Hematopoietic multipotent progenitor cell treated with erythropoietin and hydrocortisone succinate and interleukin-3 and kit ligand, for 4 days (in vitro differentiated cells): ENCODE results near the gene CRACR2A.

Experiments
- DNase-seq: peaks from one replicate; pipeline ENCODE4 v3.0.0-alpha.2; 2015

The CRACR2A gene

DNA sequence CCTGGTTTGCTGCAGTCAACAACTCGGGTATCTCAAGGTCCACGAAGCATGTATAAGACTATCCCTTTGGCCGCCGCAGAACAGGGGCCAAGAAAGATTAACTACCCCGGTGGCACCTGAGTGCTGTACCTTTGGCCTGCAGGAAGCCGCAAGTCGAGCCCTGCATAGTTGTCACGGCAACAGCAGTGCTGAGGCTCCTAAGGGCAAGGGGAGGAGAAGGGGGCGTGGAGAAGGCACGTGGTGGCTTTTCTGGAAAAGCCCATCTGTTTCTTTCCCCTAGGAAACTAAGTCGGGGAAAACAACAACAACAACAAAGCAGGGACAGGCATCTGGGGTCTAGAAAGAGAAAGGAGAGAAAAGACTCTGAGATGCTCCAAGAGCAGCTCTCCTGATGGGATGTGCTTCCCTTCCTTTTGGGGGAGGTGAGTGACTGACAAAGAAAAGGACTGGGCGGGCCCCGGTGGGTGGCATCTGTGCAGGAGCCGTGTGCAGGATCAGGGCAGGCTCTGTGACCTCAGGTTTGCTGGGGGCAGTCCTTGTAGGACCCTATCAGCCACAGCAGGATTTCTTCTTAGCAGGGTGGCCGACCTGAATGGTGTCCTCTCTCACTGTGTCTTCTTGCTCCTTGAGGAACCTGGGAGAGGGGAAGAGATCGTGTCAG is 138.0 kb downstream of the CRACR2A start:
- no peak for DNase-seq

DNA sequence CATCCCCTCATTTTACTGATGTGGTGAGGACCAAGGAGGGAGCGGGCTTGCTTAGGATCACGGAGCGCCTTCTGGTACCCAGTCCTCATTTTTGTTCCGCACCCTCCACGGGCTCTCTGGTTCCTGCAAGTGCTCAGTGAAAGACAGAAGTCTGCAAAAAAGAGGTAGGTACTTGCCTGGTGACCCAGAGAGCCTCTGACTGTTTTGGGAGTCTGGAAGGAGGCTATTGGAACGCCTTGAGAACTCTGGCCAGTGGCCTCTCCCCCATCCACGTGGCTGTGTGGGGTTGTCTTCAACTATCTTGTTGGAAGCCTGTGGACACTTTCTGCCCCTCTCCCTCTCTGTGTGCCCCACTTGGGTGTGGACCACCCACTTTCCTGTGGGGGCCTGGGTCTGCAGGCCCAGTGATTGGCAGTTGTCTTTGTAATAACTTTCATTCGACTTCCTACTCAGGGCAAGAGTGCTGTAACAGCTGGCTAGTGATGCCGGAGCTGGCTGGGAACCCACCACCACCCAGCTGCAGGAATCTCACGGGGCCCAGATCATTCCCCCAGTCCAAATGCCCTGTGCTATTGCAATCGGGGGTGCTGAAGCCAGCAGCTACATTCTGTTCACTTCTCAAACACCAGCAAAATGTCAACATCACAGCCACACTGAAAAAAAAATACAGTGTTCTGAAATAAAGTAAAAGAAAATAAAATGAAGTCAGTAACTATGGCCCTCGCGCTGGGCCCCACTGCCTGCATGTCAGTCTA is 139.1 kb downstream of the CRACR2A start:
- DNase-seq: no peak

DNA sequence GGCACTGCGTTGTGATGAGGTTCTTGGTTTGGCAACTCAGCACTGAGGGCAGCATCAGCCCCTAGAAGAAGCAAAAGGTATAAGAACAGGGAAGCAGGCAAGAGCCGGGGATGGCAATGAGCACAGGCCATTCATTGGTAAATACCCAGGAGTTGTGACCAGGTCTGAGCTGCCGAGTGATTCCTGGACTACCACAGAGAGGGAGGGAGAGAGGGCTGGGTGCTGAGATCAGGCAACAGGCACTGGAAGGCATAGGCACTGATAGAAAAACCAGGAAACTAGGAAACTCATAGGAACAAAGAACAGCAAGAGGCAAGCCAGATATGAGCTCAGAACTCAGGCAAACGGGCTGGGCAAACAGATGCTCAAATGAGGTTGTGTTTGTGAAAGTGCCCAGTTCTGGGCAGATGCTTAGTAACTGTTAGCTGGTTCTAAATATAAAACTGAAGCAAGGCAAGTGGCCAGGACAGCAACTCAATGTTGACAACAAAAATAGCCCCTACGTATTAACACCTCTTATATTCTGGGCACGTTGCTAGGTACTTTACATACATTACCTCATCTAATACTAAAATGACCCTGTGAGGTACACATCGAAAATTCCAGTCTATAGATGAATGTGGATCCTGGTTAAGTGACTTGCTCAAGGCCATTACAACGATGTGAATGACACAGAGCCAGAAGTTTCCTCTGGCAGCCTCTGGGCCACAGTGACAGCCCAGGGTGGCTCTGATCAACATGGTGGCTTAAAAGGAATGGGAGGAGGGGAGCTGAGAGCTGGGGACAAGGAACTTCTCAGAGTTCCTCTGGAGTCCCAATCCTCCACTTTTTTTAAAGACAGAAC is 140.8 kb downstream of the CRACR2A start:
- DNase-seq: no peak

DNA sequence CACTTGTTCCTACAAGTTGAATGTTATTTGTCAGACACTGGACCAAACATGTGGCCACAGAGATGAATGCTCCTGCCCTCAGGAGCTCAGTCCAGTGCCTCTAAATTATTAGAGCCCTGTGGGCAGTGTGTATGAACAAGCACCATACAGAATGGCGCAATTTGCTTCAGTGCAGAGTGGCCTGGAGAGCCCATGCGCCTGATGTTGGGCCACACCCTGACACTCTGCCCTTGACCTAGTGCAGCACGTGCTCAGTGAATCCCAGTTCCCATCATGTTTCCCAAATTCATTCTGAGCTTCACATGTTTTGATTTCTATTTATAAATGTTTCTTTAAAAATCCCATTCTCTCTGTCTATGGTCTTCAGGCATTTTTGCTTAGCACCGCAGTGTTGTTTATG is 145.1 kb downstream of the CRACR2A start:
- no peak for DNase-seq

DNA sequence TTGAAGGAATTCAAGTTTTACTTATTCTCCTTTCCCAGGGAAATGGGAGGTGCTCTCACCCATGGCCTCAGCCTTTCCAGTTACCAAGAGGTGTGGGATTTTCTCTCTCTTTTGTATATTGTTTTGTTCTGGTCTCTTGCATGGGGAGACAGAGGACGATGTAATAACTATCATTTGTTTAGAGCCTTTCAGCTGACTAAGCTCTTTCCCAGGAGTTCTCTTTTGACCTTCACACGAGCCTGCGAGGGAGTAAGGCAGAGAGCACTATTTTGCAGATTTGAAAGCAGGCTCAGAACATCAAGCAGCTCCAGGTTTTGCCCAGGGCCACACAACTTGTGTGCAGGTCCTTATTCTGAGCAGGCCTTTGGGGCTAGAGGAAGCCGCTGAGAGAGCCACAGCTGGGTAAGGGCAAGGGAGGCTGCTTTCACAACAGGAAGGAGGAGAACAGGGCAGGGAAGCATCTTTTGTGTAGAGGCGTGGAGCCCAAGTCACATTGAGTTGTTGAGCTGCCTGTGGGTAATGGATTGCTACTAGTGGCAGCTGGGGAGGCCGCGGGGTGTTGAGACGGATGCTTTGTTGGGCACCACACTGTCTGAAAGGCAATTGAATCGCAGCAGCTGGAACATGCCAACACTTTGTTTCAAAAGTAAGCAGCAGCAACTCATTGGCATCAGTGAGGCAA is 145.7 kb downstream of the CRACR2A start:
- peak; percentile 9 for DNase-seq

DNA sequence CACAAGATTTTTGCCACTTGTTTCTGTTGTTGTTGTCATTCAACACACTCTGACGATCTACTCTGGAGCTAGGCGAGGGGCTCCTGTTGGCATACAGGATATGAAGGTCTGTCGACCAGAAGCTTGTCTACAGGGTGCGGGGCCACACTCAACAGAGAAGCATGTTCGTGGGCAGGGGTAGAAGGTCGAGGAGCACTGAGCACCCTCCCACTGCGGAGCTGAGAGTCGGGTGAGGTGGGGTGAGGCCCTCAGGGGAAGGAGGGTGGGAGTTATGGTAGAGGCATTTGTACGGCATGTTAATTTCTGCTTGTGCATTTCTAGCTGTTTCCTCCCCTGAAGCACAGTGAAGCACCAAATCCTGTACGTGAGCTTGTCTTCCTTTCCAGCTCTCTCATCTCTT is 146.8 kb downstream of the CRACR2A start:
- no peak for DNase-seq

DNA sequence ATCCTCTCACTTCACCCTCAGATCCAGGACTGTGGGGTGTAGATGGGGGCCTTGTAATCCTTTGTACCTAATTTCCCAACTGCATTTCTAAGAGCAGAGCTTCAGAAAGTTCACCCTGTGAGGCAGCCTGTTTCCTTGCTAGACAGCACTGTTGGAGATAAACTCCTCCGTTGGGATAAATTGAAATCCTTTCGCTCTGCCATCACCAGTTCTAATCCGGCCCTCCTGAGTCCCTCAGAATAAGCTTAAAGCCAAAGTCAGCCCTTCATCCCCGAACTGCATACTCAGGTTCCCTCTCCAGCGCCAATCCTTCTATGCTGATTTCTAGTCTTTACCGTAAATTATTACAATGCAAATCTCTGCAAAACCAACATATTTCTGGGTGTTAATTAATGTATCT is 147.2 kb downstream of the CRACR2A start:
- DNase-seq: no peak

DNA sequence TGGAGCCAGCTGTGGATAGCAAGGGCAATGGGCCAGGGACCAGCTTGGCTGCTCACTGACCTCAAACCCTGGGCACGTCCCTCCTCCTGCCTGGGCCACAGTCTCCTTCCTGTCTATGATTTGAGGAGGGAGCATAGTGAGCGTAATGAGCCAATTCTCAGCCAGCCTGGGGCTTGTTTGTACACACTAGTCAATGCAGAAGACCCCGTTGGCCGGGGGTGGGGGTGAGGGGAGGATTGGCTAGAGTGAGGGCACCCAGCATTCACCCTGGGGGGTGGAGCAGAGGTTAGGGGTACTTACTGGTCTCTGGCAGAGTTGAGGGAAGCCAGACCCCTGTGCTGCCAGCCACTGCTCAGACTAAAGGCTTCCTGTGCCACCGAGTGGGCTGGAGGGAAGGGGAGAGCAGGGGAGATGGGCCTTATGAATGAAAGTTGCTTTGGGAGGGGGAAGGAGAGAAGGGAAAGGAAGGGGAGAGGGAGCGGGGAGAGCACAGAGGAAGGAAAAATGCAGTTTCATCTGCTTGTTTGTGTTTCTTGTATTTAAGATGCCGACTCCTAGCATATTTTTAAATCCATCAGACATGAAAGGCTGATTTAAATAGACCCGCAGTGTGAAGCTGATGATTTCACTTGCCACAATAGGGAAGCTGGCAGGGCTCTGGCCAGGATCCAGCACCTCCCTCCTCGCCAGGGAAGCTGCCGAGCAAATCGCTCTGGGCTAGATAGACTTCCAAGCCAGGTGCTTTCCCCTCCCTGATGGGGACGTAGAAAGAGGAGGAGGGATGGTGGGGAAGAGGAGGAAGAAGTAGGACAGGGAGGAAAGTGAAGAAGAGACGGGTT is 147.9 kb downstream of the CRACR2A start:
- peak; percentile 46 for DNase-seq

DNA sequence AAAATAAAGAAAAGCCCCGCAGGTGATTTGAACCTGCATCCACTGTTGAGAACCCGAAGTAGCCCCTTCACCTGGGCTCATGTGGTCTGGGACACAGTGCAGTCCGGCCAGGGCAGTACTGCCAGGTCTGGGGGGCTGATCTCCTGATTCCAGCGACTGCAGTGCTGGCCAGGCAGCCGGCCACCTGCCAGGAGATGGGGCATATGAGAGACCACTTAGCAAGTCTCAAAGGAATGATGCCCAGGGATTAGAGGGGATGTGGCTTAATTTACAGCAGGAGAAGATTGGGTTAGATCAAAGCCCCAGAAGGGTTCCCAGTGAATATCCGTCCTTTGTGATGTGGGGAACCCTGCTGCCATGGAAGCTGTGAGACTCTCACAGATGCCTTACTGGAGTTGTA is 148.6 kb downstream of the CRACR2A start:
- DNase-seq: no peak

DNA sequence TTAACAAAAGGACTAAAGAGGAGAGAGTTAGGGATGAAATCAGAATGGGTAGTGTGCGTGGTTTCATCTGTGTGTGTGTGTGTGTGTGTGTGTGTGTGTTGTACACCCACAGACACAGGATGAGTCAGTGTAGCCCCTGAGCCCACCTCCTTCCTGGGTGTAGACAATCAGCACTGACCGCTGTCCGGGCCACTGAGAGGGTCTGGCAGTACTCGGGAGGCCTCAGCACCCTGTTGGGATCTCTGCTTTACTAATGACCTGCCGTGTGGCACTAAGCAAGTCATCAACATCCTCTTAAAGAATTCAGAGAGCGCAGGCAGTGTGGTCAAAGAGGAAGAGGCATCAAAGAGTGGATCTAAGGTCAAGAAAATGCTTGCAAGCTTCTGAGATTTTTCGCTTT is 149.3 kb downstream of the CRACR2A start:
- no peak for DNase-seq

DNA sequence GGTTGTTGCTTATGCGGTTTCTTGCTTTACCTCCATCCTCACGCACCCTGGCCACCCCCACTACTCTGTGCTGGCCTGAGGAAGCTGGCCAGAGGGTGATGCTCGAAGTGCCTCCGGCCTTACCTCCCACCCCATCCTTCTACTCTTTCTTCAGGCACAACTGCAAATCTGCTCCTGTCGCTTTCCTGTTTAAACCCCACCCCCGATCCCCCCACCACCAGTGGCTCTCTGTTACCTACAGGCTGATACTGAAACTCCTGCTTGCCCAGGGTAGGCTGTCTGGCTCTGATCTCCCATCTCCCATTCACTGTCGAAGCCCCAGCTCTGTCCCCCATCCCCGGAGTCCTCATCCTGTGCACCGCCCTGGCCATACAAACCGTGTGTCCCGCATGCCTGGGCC is 150.4 kb downstream of the CRACR2A start:
- no peak for DNase-seq

DNA sequence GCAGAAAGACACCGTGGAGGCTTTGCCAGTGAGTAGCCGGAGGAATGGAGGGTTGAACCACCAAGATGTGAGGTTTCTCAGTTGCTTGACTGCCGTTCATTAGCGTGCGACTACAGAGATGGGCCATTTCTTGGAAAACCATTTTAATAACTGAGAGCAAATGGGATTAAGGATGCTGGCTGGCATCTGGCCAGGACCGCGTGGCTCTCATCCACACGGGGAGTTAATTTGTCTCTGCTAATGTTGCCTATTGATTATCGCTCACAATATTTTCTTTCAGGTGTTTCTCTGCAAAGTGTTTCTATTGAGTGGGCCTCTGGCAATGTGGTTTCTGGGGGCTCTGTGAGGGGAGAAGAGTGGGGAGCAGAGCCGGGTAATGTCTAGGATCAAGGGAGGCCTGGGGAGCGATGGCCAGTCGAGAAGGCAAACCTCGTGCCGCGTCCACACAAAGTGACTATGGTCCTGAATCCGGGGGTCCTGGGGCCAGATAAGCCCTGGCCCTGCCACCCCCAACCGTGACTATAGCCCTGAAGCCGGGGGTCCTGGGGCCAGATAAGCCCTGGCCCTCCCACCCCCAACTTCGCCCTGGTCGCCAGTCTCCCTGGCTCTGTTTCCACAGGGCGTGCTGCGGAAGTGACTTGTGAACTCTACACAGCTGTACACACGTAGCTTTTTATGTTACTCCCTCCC is 151.3 kb downstream of the CRACR2A start:
- DNase-seq: no peak

DNA sequence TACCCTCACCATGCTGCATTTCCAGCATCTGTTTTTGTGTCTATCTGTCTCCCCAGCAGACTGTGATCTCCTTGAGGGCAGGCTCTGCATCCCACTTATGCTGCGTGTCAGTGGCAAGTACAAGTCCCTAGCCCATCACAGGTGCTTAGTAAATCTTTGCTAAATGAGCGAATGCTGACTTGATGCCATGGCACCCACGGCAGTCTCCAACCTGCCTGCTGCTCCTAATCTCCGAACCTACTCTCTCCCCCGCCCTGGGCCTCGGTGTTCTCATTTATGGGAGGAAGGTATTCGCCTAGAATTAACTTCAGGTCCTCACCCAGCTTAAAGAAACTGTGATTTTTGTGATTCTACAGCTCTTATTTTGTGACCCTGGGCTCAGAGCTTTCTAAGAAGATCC is 152.0 kb downstream of the CRACR2A start:
- DNase-seq: no peak

DNA sequence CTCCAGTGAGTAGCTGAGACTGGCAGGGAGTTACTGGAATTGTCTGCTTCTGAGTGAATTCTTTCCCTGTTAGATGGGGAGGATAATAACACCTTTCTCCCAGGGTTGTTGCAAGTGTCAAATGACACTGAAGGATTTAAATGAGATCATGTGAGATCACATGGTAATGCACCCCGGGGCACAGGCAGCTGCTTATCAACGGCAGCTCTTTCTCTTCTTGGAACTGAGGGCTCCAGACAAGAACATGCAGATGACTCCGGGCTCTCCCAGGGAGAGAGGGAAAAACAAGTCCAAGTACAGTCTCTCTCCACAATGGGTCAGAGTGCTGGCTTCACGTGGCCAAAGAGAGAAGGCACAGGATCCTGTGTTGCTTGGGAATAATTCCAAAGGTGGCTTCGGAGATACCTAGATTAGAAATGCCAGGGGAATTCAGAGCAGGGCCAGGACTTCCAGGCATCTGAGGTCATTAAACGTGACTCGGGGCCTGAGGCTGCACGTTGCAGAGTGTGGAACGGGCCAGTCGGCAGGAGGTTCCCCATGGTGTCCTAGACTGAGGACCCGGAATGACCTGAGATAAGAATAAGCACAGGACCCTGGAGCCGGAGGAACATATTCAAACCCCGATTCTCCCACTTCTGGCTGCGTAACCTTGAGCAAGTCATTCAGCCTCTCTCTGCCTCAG is 152.7 kb downstream of the CRACR2A start:
- no peak for DNase-seq

DNA sequence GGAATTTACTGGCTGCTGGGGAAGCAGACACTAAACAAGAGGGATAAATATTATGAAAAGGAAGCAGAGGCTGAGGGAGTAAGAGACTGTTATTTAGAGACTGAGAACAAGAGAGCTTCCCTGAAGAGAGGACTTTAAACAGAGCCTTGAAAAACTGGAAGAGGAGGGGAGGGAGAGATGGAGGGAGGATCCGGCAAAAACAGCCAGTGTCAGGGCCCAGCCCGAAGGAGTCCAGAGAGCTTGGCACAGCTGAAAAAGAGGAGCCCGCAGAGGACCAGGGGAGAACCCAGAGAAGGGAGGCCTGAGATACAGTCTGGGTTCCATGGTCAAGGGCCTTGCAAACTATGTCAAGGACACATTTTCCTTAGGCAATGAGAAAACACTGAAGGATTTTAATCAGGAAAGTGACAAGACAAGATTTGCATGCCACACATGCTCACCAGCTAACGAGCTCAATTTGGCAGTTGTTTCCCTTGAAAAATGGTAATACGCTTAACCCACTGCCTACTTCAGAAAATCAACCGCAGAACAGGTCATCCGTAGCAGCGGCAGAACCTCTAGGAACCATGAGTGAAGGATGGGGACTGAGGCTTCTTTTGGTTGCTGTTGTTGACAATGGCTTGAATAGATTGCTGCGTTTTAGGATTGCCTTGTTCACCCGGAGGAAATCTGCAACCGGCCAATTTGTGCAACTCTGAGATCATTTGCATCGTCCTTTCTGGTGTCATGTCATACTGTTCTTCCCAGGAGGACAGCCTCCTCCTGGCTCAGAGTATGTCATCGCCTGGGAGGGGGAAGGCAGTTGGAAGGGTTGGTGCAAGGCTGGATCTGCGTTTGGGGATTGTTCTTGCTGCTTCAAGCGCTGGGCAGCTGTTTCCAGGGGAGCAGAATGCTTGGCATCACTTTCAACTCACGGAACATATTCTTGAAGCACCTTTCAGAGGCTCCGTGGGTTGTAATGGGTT is 153.7 kb downstream of the CRACR2A start:
- no peak for DNase-seq

DNA sequence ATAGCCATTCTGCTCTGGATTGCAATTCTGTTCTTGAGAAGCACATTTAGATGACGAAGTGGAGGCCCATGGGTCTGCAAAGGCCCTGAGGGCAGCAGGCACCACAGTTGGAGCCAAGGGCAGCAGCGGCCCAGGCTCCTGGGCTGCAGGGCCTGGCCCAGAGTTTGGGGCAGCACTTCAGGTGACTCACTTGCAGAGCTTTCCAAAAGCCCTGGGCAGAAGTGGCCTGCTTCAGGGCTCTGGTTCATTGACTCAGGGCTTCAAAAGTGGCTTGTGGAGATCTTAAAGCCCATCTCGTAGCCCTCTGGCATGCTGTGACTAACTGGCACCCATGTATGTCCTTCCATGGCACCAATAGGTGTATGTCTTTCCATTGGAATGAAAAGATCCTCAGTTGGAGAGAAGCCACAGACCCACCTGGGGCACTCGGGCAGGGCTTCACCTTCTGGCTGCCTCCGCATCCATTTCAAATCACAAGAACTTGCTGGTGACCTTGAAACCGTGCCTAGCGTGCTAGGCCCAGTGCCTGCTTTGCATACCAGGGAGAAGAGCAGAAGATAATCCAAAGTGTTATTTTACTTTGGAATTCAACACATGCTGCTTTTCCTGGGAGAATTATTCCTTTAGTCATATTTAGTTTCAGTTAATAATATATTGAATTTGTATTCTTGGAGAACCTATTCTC is 155.2 kb downstream of the CRACR2A start:
- no peak for DNase-seq

DNA sequence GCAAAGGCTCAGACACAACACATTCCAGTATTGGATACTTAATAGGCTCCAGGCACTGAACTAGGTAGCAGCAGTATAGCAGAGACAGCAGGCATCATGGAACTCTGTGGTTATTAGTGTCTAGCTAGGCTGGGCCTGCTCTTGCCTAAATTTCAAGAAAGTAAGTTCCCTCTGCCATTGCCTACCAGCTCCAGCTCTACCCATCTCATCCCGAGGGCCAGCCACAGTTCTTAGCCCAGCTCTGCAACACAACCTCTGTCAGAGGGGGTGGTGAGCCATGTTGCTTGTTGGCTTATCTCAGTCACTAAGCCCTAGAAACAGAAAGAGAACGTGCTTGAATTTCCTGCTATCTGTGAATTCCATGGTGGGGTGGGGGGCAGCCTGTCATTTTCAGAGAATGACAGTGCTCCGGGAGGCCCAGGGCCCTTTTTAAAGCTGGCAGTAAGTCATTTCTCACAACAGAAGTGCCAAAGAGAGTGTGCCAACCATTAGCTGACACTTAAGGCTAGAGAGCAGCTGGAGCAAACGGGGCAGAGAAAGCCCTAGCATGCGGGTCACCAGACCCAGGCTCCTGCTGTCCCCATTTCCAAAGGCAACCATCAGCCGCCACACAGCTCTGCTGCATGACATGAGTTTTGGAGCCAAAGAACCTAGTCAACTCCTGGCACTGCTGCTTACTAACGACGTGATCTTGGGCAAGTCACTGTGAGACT is 156.1 kb downstream of the CRACR2A start:
- DNase-seq: no peak

DNA sequence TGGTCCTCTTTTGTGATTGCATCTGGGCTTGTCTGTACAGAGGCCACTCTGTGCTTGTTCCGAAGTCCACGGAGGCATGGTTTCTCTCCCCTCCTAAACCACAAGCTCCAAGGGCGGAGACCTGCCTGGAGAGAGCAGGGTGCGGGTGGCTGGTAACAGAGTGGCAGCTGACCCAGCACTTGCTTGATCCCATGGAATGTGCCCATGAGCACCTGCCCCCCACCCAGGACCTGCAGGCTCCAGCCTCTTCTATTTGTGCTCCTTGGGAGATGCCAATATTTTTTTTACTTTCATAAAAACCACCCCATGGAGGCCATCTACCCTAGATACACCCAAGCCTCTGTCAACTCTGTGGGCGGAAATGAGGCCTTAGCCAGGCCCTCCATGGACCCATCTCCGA is 157.2 kb downstream of the CRACR2A start:
- DNase-seq: no peak

DNA sequence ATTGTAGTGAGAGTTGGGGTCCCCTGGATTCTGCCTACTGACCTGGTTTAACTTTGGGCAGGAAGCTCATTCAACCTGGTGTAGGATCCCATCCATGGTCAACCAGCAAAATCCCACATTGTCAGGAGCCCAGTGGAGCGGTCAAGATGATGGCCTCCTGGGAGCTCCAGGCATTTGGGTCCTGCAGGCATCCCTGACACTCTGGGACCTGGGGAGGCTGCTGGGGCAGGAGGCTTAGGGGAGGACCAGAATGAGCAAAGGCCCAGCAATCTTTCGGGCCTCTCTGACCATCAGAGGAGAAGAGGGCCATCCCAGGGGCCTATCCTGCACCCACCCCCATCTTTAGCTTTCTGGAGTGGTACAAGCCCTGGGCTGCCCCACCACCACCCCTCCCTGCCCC is 157.9 kb downstream of the CRACR2A start:
- DNase-seq: no peak
